Peyer's patch (tissue), 4 donors: ENCODE data around the gene IMMP2L. TPM values are rescaled to one million over a fixed set of nuclear protein-coding genes. Genes with fewer than 3 reads are reported as not detected.

Source experiments
- DNase-seq, 3 donors: peaks; one replicate each; pipeline ENCODE4 v3.0.0-alpha.2; 2017 to 2019
- H3K27ac ChIP-seq, 4 donors: fragments of 200-600 bp; sonication (generic); one replicate each; pipeline ENCODE4 v1.5.1; 2016 to 2019
- H3K27me3 ChIP-seq, 2 donors: fragments of 200-600 bp; sonication (generic); one replicate each; pipeline ENCODE4 v1.5.1; 2019
- H3K36me3 ChIP-seq, 3 donors: fragments of 200-600 bp; sonication (generic); one replicate each; pipeline ENCODE4 v1.5.1; 2016 to 2019
- H3K4me1 ChIP-seq, 4 donors: fragments of 200-600 bp; sonication (generic); one replicate each; pipeline ENCODE4 v1.5.1; 2016 to 2019
- H3K4me3 ChIP-seq, 4 donors: fragments of 200-600 bp; sonication (generic); 1 replicate in 3 of 4; 2 replicates in 1 of 4; pipeline ENCODE4 v1.5.1; 2016 to 2019; ENCODE audit warnings: mild to moderate bottlenecking in 1 of 4
- H3K9me3 ChIP-seq, 4 donors: fragments of 200-600 bp; sonication (generic); one replicate each; pipeline ENCODE4 v1.5.1; 2016 to 2019; ENCODE audit warnings: mild to moderate bottlenecking in 1 of 4
- POLR2A ChIP-seq, 2 donors: fragments of 450-650 bp; IDR thresholded peaks; one replicate each; pipeline ENCODE4 v1.5.1; 2017; ENCODE audit warnings: antibody characterized with exemption in 2 of 2, mild to moderate bottlenecking in 2 of 2, moderate library complexity in 2 of 2
- total RNA-seq, 4 donors: library from RNA; depleted of rRNA; stranded (reverse); fragments of >200 nt; gene quantifications; one replicate each; pipeline ENCODE4 v1.1.0, GENCODE V29; 2016
- TF ChIP-seq, protein P1 (sequence below), 6 experiments: fragments of 450-650 bp in 4 of 6; fragments of 200-600 bp in 2 of 6; sonication (generic) in 1 of 6; IDR thresholded peaks; one replicate each; pipeline ENCODE4 v1.5.1; 2017 to 2019; ENCODE audit warnings: antibody characterized with exemption in 6 of 6, mild to moderate bottlenecking in 3 of 6, moderate library complexity in 1 of 6

Gene IMMP2L
- total RNA-seq, 4 donors from 2014 or later = 5.1 to 16.5 (median 10.9) TPM

DNA sequence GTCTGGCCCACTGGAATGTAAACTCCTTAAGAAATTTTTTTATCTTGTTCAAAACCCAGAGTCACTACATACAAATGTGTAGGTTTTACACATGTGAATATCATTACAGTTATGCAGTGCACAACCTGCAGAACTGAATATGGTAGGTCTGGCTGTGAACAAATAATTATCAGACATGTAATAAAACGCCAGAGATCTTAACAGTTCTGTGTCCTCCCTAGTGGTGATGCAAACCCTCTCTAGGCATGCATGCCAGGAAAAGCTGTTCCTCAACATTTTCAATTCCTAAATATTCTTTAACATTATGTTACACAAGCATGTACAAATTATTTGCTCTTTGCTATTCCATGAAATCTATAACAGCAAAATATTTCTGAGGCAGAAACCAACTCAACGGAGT is 124.6 kb downstream of the IMMP2L start:
- Histone ChIP-seq H3K36me3 (no peaks in the 10 kb centered on the region), H3K4me3 (no peak overlapping the region), H3K27ac (no peak overlapping the region), H3K9me3 (no peaks in the 10 kb centered on the region), H3K27me3 (no peaks in the 10 kb centered on the region), H3K4me1 (no peaks in the 10 kb centered on the region)
- TF ChIP-seq POLR2A (IDR thresholded peaks at IDR 0.05) = no peak
- TF ChIP-seq, protein P1, sequence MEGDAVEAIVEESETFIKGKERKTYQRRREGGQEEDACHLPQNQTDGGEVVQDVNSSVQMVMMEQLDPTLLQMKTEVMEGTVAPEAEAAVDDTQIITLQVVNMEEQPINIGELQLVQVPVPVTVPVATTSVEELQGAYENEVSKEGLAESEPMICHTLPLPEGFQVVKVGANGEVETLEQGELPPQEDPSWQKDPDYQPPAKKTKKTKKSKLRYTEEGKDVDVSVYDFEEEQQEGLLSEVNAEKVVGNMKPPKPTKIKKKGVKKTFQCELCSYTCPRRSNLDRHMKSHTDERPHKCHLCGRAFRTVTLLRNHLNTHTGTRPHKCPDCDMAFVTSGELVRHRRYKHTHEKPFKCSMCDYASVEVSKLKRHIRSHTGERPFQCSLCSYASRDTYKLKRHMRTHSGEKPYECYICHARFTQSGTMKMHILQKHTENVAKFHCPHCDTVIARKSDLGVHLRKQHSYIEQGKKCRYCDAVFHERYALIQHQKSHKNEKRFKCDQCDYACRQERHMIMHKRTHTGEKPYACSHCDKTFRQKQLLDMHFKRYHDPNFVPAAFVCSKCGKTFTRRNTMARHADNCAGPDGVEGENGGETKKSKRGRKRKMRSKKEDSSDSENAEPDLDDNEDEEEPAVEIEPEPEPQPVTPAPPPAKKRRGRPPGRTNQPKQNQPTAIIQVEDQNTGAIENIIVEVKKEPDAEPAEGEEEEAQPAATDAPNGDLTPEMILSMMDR (IDR thresholded peaks at IDR 0.05) = no peak
- no peak for DNase-seq

DNA sequence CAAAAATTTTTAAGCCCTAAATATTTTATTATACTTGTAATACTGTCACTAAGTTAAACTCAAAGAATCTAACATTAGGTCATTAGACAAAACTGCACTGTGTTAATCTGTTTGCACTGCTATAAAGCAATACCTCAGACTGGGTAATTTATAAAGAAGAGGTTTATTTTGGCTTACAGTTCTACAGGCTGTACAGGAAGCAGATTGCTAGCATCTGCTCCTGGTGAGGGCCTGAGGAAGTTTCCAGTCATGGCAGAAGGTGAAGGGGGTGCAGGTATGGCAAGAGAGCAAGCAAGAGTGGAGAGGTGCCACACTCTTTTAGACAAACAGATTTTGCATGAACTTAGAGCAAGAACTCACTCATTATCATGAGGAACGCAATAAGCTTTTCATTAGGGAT is 125.7 kb downstream of the IMMP2L start:
- Histone ChIP-seq H3K9me3 (no peaks in the 10 kb centered on the region), H3K27ac (no peak overlapping the region), H3K27me3 (no peaks in the 10 kb centered on the region), H3K4me3 (no peak overlapping the region), H3K36me3 (no peaks in the 10 kb centered on the region), H3K4me1 (no peaks in the 10 kb centered on the region)
- no peak for DNase-seq
- TF ChIP-seq, protein P1 (IDR thresholded peaks at IDR 0.05) = no peak
- no peak for TF ChIP-seq POLR2A (IDR thresholded peaks at IDR 0.05)

DNA sequence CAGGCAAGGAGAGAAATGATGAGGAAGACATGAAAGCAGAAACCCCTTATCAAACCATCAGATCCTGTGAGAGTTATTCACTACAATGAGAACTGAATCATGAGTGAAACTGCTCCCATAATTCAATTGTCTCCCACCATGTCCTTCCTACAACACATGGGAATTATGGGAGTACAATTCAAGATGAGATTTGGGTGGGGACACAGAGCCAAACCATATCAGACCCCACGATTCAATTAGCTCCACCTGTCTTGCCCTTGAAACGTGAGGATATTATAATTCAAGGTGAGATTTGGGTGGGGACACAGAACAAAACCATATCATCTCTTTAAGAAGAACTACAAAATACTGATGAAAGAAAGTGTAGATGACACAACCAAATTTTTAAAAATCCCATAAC is 128.9 kb downstream of the IMMP2L start:
- no peak for DNase-seq

DNA sequence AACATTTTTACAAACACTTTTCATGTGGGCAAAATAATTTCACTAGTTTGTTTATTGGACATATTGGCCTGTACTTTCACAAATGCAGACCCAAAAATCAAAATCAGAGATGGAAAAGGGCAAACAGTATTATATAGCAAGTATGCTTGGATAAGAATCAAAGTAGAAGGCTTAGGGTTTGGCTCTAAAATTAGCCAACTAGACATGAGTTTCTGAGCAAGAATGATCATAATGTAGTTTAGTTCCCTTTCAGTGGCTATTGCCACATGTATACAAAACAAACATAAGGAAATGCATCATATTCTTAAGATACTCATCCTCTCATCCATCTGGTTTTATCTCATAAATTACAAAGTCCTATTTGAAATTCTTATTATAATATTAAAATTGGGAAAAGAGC is 132.5 kb downstream of the IMMP2L start:
- H3K4me3 ChIP-seq = no peak overlapping the region
- DNase-seq = no peak
- H3K4me1 ChIP-seq = no peaks in the 10 kb centered on the region
- no peaks in the 10 kb centered on the region for H3K27me3 ChIP-seq
- no peak overlapping the region for H3K27ac ChIP-seq
- TF ChIP-seq, protein P1 (IDR thresholded peaks at IDR 0.05) = no peak
- no peak for TF ChIP-seq POLR2A (IDR thresholded peaks at IDR 0.05)
- no peaks in the 10 kb centered on the region for H3K9me3 ChIP-seq
- no peaks in the 10 kb centered on the region for H3K36me3 ChIP-seq

More for the DNA sequence above, 128.9 kb downstream of the IMMP2L start:
- TF ChIP-seq, protein P1 (IDR thresholded peaks at IDR 0.05) = no peak
- TF ChIP-seq POLR2A (IDR thresholded peaks at IDR 0.05) = no peak
- no peak overlapping the region for H3K4me3 ChIP-seq
- H3K9me3 ChIP-seq = no peaks in the 10 kb centered on the region
- no peaks in the 10 kb centered on the region for H3K36me3 ChIP-seq
- no peaks in the 10 kb centered on the region for H3K27me3 ChIP-seq
- H3K4me1 ChIP-seq = no peaks in the 10 kb centered on the region
- no peak overlapping the region for H3K27ac ChIP-seq

DNA sequence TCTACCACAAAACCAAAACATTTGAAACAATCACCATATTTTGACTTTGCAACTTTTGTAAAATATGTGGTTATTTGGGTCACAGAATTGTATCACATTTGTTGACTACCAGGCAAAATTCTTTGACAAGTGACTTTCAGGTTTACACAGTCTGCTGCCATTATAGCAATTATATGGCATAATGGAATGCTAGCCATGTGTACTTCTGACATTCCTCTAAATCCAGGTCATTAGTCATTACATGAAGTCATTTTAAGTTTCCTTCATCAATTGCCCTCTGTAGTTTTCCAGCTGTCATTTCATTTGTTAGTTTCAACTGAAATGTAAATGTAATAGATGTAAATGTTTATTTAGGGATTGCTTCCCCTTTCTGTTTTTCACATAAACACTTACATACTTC is 137.5 kb downstream of the IMMP2L start:
- Histone ChIP-seq H3K4me1 (no peaks in the 10 kb centered on the region), H3K36me3 (no peaks in the 10 kb centered on the region), H3K9me3 (no peaks in the 10 kb centered on the region), H3K27ac (no peak overlapping the region), H3K4me3 (no peak overlapping the region), H3K27me3 (no peaks in the 10 kb centered on the region)
- TF ChIP-seq, protein P1 (IDR thresholded peaks at IDR 0.05) = no peak
- TF ChIP-seq POLR2A (IDR thresholded peaks at IDR 0.05) = no peak
- no peak for DNase-seq

DNA sequence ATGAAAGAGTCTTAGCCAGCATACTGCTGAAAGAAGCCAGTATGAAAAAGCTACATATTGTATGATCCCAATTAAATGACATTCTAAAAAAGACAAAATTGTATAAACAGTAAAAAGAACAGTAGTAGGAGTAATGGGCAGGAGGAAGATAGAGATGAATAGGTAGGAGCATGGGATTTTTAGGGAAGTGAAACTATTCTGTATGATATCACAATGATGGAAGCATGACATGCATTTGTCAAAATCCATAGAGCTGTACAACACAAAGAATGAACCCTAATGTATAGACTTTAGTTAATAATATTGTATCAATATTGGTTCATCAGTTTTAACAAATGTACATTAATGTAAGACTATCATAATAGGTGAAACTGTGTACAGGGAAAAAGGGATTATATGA is 147.9 kb downstream of the IMMP2L start:
- no peak for TF ChIP-seq POLR2A (IDR thresholded peaks at IDR 0.05)
- TF ChIP-seq, protein P1 (IDR thresholded peaks at IDR 0.05) = no peak
- Histone ChIP-seq H3K4me3 (no peak overlapping the region), H3K27ac (no peak overlapping the region), H3K9me3 (no peaks in the 10 kb centered on the region), H3K36me3 (no peaks in the 10 kb centered on the region), H3K4me1 (no peaks in the 10 kb centered on the region), H3K27me3 (no peaks in the 10 kb centered on the region)
- DNase-seq = no peak
